Spleen (tissue), 7 donors: ENCODE results near the gene GRAMD2B.

ENCODE experiments used
- POLR2A ChIP-seq, 3 donors: fragments of 450-650 bp; IDR thresholded peaks; one replicate each; pipeline ENCODE4 v1.5.1; 2017; ENCODE audit warnings: antibody characterized with exemption in 3 of 3, mild to moderate bottlenecking in 1 of 3
- POLR2AphosphoS5 ChIP-seq, 3 donors: sonication (generic); formaldehyde crosslinking; IDR thresholded peaks; one replicate each; pipeline ENCODE4 v1.5.1; 2017; ENCODE audit warnings: antibody characterized with exemption in 3 of 3
- TF ChIP-seq, protein P1 (sequence below), 11 experiments: fragments of 200-600 bp in 7 of 11; fragments of 450-650 bp in 4 of 11; sonication (generic) in 4 of 11; IDR thresholded peaks in 8 of 11; conservative IDR thresholded peaks in 3 of 11; 1 replicate in 7 of 11; 2 replicates in 4 of 11; pipeline versions ENCODE4 v1.4.0 to v1.8.0; 2016 to 2021; ENCODE audit warnings: antibody characterized with exemption in 11 of 11, inconsistent platforms in 4 of 11, mild to moderate bottlenecking in 1 of 11
- donor health status: DM: no; HTN: no; CAD: no; lungs with moderate emphysema.
- donor health status: DM: no; HTN: no; CAD: no.
- donor health status: DM: no; HTN: no; CAD: no.

DNA sequence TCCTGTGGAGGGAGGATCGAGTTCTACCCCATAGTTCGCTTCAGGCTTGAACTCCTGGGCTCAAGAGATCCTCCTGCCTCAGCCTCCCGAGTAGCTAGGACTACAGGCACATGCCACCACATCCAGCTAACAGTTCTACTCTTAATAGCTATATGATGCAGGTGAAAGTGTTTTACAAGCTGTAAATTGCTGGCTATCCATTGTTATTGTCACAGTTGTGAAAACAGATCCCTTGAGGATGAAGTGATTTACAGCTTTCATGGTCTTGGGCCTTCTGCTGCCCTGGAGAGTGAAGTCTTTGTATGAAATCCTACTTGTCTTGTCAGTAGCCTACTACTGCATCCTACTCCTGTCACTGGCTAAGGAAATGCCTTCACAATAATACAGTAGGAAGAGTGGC is 48.0 kb downstream of the GRAMD2B start:
- no peak for TF ChIP-seq POLR2AphosphoS5 (IDR thresholded peaks at IDR 0.05)
- TF ChIP-seq, protein P1, sequence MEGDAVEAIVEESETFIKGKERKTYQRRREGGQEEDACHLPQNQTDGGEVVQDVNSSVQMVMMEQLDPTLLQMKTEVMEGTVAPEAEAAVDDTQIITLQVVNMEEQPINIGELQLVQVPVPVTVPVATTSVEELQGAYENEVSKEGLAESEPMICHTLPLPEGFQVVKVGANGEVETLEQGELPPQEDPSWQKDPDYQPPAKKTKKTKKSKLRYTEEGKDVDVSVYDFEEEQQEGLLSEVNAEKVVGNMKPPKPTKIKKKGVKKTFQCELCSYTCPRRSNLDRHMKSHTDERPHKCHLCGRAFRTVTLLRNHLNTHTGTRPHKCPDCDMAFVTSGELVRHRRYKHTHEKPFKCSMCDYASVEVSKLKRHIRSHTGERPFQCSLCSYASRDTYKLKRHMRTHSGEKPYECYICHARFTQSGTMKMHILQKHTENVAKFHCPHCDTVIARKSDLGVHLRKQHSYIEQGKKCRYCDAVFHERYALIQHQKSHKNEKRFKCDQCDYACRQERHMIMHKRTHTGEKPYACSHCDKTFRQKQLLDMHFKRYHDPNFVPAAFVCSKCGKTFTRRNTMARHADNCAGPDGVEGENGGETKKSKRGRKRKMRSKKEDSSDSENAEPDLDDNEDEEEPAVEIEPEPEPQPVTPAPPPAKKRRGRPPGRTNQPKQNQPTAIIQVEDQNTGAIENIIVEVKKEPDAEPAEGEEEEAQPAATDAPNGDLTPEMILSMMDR (IDR thresholded peaks at IDR 0.05 in 8 of 11, conservative IDR thresholded peaks at IDR 0.05 in 3 of 11), result no peak
- no peak for TF ChIP-seq POLR2A (IDR thresholded peaks at IDR 0.05)
